ENCODE data around the gene KIAA2012. TPM values are rescaled to one million over a fixed set of nuclear protein-coding genes. Genes with fewer than 3 reads are reported as not detected.

The KIAA2012 gene
- total and polyA plus RNA-seq, 8 donors: 0.04 to 0.09 TPM; not detected in 6

- no peaks in the 10 kb centered on the region for H3K4me1 ChIP-seq
- no peak for ATAC-seq
- intact Hi-C loops (cut with DNase I): no loop called here
- no peak for DNase-seq
- no peak for FAIRE-seq
- no peaks in the 10 kb centered on the region for H3K36me3 ChIP-seq
- WGBS, 2 donors: 82 to 92% methylated on average over 5 of the region's 5 CpGs
- TF ChIP-seq, protein P1, sequence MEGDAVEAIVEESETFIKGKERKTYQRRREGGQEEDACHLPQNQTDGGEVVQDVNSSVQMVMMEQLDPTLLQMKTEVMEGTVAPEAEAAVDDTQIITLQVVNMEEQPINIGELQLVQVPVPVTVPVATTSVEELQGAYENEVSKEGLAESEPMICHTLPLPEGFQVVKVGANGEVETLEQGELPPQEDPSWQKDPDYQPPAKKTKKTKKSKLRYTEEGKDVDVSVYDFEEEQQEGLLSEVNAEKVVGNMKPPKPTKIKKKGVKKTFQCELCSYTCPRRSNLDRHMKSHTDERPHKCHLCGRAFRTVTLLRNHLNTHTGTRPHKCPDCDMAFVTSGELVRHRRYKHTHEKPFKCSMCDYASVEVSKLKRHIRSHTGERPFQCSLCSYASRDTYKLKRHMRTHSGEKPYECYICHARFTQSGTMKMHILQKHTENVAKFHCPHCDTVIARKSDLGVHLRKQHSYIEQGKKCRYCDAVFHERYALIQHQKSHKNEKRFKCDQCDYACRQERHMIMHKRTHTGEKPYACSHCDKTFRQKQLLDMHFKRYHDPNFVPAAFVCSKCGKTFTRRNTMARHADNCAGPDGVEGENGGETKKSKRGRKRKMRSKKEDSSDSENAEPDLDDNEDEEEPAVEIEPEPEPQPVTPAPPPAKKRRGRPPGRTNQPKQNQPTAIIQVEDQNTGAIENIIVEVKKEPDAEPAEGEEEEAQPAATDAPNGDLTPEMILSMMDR (IDR thresholded peaks at IDR 0.05): no peak
- no peak overlapping the region for H3K27ac ChIP-seq
- H3K27me3 ChIP-seq: peaks cover 0 to 4% (median 0%) of the 10 kb centered on the region in 4 donors
- no peak overlapping the region for H3K4me3 ChIP-seq
- H3K9me3 ChIP-seq: no peaks in the 10 kb centered on the region
Measured at GRCh38 chr2:202042444-202042843, 30.6 kb upstream of the KIAA2012 start.

DNA sequence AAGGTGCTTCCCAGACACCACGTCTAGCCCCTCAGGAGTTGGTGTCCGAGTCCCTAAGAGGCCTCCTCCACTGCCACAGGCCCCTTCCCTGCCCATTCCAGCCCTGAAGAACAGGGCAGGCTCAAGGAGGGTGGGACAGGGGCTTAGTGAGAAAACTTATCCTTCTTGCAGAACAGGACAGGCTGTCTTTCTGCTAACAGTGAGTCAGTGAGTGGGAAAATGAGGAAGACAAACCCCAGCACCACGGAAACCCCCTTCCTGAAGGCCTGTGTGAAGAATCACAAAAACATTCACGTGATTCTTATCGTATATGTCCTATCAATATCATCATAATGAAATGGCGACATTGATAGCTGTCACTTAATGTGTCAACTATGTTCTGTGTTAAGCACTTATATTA lies 29.6 kb upstream of the KIAA2012 start:
- Histone ChIP-seq H3K36me3 (no peaks in the 10 kb centered on the region), H3K4me1 (no peaks in the 10 kb centered on the region), H3K4me3 (no peak overlapping the region), H3K9me3 (no peaks in the 10 kb centered on the region), H3K27me3 (no peaks in the 10 kb centered on the region), H3K27ac (no peak overlapping the region)
- ATAC-seq (no peak), DNase-seq (no peak), FAIRE-seq (no peak)
- TF ChIP-seq, protein P1 (IDR thresholded peaks at IDR 0.05): no peak
- intact Hi-C loops (cut with DNase I): no loop called here
- WGBS, 2 donors: 68 to 83% methylated on average over 6 of the region's 6 CpGs

DNA sequence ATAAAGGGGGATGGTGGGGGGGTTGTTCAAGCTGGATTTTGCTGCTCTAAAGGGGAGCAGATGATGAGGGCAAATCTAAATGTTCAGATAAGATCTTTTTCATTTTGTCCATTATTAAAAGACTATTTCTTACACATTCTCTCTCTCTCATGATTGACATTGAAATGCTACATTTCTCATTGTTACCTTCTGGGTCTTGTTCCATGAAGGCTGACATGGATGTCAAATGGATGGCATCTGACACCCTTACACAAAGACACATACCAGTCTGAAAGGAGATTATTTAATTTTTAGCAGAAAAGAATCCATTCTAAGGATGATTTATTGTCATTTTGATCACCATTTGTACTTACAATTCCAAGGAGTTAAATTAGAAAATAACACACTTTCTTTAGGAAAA lies 28.3 kb upstream of the KIAA2012 start:
- Histone ChIP-seq H3K27me3 (no peaks in the 10 kb centered on the region), H3K36me3 (no peaks in the 10 kb centered on the region), H3K4me1 (no peaks in the 10 kb centered on the region), H3K9me3 (no peaks in the 10 kb centered on the region), H3K27ac (no peak overlapping the region), H3K4me3 (no peak overlapping the region)
- TF ChIP-seq, protein P1 (IDR thresholded peaks at IDR 0.05): no peak
- intact Hi-C loops (cut with DNase I): no loop called here
- DNase-seq (no peak), FAIRE-seq (no peak), ATAC-seq (no peak)

GRCh38 chr2:202046572-202046971 lies 26.5 kb upstream of the KIAA2012 start:
- 85 to 86% methylated on average over 7 of the region's 7 CpGs for WGBS, 2 donors
- no peaks in the 10 kb centered on the region for H3K36me3 ChIP-seq
- H3K4me1 ChIP-seq: no peaks in the 10 kb centered on the region
- H3K27me3 ChIP-seq: no peaks in the 10 kb centered on the region
- no peak overlapping the region for H3K4me3 ChIP-seq
- no peak for FAIRE-seq
- no peak for DNase-seq
- intact Hi-C loops (cut with DNase I): no loop called here
- TF ChIP-seq, protein P1 (IDR thresholded peaks at IDR 0.05): no peak
- ATAC-seq: no peak
- H3K9me3 ChIP-seq: no peaks in the 10 kb centered on the region
- no peak overlapping the region for H3K27ac ChIP-seq

DNA sequence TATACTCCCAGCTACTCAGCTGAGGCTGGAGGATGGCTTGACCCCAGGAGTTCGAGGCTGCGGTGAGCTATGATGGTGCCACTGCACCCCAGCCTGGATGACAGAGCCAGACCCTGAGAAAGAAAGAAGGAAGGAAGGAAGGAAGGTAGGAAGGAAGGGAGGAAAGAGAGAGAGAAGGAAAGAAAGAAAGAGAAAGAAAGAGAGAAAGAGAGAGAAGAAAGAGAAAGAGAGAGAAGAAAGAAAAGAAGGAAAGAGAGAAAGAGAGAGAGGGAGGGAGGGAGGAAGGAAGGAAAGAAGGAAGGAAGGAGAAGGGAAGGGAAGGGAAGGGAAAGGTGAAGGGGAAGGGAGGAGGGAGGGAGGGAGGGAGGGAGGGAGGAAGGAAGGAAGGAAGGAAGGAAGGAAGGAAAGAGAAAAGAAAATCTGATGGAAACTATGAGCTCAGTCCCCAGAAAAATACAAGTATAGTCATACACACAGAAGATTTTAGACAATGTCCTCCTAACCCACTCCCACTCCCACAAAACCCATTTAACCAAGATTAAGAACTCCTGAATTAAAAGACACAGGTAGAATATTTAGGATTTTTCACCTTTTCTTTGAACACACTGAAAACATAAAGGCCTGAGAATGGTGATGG lies 23.8 kb upstream of the KIAA2012 start:
- Histone ChIP-seq H3K36me3 (no peaks in the 10 kb centered on the region), H3K4me1 (no peaks in the 10 kb centered on the region), H3K9me3 (no peaks in the 10 kb centered on the region), H3K27me3 (no peaks in the 10 kb centered on the region), H3K27ac (no peak overlapping the region), H3K4me3 (no peak overlapping the region)
- ATAC-seq (no peak), DNase-seq (no peak), FAIRE-seq (no peak)
- WGBS, 2 donors: 89 to 100% methylated on average over 2 of the region's 2 CpGs
- intact Hi-C loops (cut with DNase I): no loop called here
- TF ChIP-seq, protein P1 (IDR thresholded peaks at IDR 0.05): no peak

Measured in pancreas (tissue), 10 donors.